Glomerular endothelial cell (primary cell): ENCODE data around the gene MTIF3. TPM values are rescaled to one million over a fixed set of nuclear protein-coding genes. Genes with fewer than 3 reads are reported as not detected.

Experiments
- DNase-seq: peaks from one replicate; pipeline ENCODE4 v3.0.0-alpha.2; 2011; ENCODE audit warnings: low read depth, low spot score; ENCODE audit errors: extremely low read depth
- total RNA-seq: library from RNA; depleted of rRNA; stranded (reverse); fragments of >200 nt; gene quantifications from 2 replicates; pipeline ENCODE4 v1.2.3, GENCODE V29; 2015

Gene MTIF3, protein sequence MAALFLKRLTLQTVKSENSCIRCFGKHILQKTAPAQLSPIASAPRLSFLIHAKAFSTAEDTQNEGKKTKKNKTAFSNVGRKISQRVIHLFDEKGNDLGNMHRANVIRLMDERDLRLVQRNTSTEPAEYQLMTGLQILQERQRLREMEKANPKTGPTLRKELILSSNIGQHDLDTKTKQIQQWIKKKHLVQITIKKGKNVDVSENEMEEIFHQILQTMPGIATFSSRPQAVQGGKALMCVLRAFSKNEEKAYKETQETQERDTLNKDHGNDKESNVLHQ
- 45.4 and 55.5 TPM in 2 replicates for total RNA-seq

DNA sequence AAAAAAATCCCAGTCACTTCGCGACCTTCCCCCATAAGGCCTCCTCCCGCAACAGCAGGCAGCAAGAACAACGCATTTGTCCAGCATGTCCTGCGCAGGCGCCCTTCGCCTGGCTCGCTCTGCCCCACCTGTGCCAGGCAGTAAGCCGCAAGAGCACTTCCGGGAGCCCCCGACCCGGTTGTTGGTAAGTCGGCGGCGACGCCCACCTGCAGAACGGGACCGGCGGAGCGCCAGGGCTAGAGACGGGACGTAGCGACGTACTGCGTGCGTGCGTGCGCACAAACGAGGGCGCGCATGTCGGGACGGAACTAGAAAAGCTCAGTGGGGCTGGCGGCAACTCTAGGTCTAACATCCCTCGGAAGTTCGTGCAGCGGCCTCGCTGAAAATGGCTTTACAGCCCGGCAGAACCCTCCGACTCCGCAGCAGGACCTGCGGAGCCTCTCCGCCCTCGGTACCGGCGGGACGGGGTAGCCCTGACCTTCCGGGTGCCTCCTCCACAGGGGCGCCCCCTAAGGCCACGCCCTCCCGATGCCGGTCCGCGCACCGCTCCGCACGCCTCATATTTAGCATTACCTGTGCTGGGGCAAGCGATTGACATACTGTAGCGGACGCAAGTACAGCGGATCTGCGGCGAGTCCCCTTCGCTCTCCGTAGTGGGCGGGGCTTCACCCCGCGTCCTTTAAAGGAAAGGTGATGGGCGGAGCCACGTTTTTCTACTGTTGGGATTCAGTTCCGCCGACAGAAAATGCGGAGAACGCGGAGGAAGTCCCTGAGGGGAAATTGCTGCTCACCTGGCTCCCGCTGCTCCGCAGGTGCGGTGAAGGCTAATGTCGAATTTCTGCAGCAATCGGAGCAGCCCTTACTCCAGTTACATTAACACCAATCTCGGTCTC, at the start of gene MTIF3:
TSS of gene MTIF3 (minus strand) at position 629 of the 893 bp plus-strand sequence. CDS start 10,116 bp downstream, outside the sequence.
- no peak for DNase-seq

DNA sequence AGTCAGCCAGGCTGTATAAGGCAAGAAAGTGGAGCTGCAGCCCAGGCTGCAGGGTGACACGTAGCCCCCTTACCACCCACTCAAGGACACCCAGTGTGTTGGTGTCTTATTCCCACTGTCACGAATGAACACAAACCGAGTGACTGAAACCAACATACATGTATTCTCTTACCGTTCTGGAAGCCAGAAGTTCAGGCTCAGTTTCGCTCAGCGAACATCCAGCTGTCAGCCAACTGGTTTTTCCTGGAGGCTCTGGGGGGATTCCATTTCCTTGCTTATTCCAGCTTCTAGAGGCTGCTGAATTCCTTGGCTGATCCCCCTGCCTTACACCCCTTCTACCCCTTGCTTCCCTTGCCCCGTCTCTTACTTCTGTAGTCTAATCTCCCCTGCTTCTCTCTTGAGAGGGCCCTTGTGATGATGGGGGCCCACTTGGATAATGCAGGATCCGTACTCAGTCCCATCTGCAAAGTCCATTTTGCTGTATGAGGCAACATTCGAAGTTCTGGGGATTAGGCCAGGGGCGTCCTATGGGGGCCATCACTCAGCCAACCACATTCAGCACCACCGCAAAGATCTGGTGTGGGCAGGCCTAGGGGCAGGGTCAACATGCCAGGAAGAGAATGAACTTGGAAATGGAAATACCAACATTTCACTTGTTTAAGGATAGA, 47.3 kb upstream of the MTIF3 start:
- DNase-seq = no peak

DNA sequence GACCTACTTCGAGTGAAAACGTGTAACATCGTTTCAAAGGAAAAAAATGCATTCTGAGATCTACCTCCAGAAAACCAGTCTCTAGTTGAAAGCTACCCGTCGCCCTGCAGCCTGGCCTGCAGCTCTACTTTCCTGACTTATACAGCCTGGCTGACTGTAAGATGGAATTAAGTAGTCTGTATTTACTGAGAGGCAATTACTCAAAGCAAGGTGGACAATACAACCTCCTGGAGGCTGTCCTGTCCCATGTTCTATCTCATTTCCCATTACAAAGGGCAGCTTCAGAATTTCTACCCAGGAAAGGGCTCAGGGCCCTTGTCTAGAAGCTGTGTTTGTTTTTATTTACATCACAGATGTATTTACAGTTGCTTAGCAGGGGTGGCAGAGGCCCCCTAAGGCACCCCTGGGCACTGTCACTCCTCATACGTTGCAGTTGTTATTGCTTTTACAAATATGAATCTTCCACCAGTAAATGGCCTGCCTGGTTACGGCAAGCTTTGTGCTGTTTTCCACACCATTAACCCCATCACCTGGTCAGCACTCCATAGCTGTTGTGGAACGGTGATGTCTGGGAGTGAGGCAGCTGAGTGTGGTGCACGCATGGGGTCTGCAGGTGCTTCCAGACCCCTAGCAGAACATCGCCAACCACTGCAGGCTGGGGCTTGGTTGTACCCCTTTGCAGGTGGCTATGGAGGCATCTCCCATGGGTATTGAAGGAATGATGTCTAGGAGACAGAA, 46.3 kb upstream of the MTIF3 start:
- DNase-seq = no peak

DNA sequence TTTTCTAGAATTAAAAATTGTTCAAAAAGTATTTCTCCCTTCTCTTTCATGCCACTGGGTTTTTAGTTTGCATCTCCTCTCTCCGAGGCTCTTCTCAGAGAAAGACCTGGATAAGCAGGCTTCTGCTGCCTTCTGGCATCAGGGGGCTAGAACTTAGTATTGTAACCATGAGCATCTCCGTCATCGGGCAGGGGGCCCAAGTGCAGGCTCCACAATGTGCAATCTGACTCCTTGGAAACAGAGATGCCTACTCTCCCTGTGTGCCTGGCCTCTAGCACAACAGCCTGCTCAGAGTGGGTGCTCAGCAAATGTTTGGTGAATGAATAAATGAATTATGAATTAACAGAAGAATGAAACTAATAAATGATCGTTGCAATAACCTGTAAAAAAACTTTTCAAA, 45.6 kb upstream of the MTIF3 start:
- no peak for DNase-seq

DNA sequence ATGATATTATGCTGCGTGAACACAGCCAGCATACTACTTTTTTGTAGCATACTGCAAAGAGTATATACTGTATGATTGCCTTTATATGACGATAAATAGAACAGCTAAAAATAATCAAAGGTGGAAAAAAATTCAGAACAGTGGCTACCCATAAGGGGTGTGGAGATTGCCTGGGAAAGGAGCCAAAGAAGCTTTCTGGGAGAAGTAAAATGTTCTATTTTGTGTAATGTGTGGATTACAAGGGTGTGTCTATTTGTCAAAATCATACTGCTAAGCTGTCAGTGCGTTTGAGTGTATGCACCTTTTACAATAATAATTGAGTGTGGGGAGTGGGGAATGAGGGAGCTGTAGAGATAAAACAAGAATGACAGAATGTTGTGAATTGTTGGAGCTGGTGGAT, 45.2 kb upstream of the MTIF3 start:
- no peak for DNase-seq

DNA sequence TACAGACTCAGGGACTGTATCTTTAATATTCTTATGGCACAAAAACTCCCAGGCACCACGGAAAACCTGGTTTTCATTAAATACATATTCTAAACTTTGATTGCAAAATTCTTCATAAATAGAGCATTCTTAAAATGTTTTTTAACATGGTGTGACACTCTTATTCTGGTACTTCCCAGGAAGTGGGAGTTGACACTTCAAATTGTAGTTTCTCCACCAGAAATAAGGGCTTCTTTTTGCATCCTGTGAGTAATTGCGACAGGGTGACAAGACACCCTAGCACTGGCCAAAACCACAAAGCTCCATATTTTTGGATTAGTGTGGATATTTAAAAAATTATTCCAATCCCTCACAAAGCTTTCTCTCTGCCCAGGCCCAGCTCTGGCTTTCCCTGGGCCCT, 43.6 kb upstream of the MTIF3 start:
- DNase-seq = no peak

DNA sequence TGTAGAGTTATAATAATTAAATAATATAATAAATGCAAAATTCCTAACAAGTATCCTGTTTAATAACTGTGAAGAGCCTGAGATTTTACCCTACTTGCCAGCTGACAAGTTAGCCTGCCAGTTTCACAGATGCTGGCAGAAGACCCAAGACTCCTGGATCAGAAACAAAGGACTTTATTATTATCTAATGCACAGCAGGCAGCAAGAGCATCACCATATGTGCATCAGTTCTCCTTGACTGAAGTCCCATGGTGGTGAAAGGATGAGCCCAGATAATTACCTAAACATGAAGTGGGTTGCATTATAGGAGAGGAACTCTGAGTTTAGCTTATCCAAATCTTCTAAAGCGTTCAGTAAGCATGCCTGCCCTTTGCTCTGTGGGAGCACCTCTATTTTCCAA, 39.1 kb upstream of the MTIF3 start:
- DNase-seq = no peak

DNA sequence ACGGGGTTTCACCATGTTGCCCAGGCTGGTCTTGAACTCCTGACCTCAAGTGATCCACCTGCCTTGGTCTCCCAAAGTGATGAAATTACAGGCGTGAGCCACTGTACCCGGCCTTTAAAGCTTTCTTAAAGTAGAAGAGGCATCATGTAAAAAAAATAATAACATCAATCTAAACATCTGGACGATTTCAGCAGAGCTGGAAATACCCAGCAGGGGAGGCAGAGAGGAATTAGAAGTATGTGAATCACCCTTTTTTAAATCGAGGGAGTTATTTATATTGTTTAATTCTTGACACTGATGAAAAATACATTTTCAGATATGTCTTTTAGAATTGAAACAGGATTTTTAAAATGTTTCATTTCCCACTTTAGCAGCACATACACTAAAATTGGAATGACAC, 37.4 kb upstream of the MTIF3 start:
- DNase-seq = no peak

DNA sequence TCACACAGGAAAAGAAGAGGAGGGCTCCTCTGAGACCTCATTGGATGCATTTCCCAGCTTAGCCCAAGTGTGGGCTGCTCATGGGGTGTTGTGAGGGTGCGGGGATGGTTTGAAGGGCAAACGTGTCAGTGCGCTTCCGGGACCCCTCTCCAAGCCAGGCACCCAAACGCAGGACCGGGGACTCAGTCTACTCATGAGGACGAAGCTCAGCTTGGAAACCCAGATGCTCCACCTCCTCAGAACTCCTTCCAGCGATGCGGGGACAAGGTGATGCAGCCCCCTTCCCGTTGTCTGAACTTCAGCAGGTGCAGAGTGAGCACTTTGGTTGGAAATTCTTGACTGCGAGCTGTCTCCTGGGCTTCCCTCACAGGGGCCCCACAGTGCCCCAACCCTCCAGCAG, 33.1 kb upstream of the MTIF3 start:
- DNase-seq = no peak

DNA sequence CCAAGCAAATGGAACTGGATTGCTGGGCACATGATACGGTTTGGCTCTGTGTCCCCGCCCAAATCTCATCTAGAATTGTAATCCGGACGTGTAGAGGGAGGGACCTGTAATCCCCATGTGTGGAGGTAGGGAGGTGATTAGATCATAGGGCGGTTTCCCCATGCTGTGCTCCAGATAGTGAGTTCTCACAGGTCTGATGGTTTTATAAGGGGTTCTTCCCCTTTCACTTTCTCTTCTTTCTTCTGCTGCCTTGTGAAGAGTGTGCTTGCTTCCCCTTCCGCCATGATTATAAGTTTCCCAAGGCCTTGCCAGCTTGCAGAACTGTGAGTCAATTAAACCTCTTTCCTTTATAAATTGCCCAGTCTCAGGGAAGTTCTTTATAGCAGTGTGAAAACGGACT, 32.6 kb upstream of the MTIF3 start:
- no peak for DNase-seq

DNA sequence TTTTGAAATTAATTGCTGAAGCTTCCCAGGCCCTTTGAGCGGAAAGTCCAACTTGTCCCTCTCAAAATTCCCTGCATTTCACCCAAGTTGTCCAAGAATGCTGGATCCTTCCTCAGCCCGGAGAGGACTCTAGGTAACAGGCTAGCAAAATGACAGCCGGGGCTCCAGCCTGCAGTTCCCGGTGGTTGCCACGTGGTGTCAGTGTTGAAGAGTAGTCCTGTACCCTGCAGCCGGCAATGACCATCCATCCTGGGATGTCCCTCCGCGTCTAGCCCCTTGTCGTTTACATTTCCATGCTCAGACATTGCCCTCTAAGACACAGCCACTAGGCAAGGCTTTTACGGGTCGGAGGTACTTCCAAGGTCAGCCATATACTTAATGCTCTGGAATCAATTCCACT, 31.4 kb upstream of the MTIF3 start:
- peak; percentile 14 for DNase-seq

DNA sequence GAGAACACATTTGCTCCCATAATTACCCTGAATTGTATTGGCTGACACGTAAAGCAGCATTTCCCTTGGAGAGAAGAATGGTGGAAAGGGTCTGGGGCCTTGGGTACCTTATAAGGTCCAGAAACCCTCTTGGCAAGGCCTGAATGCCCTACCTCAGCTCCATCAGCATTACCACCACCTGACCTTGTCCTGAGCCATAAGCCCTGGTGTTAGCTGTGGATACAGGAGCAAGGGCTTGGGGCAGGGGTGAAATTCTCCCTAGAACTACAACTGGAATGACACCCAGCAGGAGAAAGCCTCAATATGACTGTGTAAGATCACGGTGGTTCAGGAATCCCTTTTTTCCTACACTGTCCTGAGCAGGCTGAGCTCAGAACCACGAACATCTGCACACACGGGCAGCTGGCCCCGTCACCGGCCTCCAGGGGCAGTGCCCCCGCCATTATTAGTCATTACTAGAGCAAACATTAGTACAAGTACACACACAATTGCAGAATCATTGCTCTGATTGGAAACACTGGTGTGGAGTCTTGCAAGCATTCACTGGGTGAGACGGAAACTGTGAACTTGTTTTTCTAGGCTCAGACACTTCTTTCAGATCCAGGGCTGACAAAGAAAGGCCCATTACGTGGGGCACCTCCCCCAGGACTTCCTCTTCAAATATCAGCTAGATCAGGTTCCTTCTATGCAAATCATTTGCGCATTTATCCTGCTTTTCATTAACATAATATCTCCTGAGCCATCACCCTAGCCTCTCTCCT, 26.8 kb upstream of the MTIF3 start:
- DNase-seq = no peak

DNA sequence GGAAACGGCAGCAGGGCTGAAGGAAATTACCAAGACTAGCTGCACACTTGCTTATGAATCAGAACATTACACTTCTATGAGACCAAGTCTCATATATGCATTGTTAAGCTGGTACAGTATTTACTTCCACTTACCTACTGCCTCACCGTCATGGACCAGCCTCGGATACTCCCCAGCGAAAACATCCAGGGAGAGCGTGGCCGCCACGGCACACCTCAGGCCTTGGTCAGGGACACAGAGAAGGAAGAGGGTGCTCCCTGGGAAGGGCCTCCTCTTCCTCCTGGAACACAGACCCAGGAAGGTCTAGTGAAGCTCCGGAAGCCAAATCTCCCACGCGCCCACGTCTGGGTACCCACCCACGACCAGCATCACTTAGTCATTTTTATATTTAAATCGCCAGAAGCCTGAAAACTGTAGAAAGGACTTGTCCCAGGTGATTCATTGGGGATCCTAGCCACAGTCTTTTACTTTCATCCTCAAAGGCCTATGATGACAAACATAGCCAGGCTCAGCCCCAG, 24.4 kb upstream of the MTIF3 start:
- DNase-seq = no peak

DNA sequence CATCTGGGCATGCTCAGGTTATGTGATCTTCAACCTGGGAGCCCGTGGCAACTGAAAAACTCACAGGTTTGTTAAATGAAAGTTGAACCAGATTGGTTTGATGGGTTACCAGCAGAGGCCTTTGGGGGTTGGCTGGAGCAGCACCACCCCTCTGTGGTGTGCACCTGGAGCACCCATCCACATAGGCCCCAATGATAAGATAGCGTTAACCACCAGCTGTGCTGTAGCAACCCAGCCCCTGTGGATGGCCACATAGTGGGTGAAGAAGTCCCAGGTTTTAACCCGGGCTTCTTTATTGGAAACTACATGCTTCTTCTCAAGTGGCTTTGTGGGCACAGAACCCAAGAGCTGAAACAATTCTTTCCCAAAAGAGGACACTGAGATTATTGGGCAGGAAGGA, 22.6 kb upstream of the MTIF3 start:
- DNase-seq = no peak

DNA sequence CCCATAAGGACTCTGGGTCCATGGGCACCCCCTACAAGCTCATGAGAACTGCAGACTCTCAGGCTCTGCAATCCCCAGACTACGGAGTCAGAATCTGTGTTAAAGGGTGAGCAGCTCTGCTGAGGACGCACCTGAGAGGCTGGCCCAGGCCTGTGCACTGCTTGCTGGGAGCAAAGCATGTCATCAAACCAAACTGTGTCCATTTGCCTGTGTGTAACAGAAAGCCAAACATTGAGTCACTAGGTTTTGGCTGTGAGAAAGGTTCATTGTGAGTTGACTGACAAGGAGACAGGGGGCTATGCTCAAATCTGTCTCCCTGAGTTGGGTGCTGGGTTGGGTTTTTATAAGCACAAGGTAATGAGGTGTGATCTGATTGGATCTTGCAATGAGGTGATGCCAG, 22.1 kb upstream of the MTIF3 start:
- DNase-seq = no peak

DNA sequence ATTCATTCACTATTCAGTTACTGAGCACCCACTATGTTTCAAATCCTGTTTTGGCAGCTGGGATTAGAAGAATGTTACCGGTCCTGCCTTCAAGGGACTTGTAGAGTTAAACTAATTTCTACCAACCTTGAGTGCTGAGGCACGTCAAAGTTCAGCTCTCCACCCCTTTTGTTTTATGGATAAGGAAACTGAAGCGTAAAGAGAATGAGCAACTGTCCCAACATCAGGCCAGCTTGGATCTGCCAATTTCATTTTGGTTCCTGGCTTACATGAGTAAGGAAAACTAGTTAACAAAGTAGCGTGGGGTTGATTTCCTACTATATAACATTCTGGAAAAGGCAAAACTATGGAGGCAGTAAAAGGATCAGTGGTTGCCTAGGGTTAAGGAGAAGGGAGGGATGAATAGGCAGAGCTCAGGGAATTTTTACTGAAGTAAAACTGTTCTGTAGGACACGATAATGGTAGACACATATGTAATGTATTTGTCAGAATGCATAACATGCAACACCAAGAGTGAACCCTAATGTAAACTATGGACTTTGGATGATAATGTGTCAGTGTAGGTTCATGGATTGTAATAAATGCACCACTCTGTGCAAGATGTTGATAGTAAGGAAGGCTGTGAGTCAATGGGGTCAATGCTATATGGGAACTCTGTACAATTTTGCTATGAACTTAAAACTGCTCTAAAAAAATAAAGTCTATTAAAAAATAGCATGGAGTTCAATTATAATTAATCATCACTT, 19.9 kb upstream of the MTIF3 start:
- DNase-seq = no peak

DNA sequence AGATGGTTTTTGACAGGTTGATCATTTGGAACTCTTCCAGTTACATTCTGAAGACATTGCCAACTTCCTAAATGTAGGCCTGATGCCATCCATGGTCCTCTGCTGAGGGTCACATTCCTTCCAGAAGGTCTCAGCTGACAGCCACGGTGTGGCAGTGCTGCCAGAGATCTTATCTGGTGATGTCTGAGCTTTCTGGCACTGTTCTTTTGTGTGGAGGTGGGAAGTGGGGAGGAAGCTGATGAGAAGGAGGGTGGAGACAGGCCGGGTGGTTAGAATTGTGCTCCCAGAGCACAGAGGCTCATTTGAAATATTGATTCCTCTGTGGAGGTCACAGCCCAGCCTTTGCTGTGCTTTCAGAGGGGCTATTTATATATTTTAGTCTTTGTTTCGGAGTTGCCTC, 16.1 kb upstream of the MTIF3 start:
- no peak for DNase-seq

DNA sequence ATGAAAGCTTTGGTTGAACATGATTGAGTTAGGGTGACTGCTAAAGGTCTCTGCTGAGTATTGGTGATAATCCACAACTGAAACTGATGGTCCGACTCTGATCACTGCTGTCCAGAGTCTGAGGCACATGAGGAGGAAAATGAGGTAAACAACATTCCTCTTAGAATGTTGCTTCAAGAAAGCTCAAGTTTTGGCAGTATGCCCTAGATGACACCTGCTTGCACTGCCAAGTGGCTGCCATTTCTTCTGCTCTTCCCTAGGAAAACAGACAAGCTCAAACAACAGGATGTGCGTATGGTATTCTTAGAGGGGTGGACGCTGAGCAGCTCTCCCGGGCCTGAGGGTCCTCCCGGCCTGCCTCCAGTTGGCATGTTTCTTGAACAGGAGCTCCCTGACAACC, 15.2 kb upstream of the MTIF3 start:
- DNase-seq = no peak

DNA sequence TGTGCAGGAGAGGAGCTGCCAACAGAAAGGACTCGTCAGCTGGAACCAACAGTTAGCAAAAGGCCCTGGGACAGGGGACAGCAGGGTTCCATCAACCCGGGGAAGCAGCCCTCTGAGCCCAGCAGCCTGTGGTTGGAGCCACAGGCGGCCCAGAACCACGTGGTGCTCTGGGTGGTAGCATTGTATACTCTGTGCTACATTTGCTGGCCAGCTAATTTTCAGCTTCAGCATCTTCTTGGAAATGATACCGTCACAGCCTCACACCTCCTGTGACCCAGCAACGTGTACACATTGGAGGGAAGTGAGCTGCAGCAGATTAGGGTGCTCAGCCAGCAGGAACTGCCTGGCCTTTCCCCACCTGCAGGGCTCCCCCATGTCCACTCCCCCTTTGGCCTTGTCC, 13.1 kb upstream of the MTIF3 start:
- DNase-seq = no peak
